Muscle of arm (tissue), 12 donors: ENCODE measurements around the gene ZBTB45. TPM values are rescaled to one million over a fixed set of nuclear protein-coding genes. Genes with fewer than 3 reads are reported as not detected.
"Not testable (repeated sequence)": the region's sequence is repeated elsewhere in the genome, so short reads cannot be mapped to it uniquely, and the experiment has no call there.

Experiments
- DNase-seq: peaks from one replicate; pipeline ENCODE4 v3.0.0-alpha.2; 2013
- polyA plus RNA-seq, 12 donors: library from polyadenylated mRNA; unstranded; fragments of 120-200 nt; gene quantifications; one replicate each; pipeline ENCODE4 v1.2.1, GENCODE V29; 2013; ENCODE audit not compliant: insufficient read length in 12 of 12

Gene ZBTB45
- polyA plus RNA-seq, 12 donors: 5.3 to 13.3 (median 8.3) TPM; not detected in 1

DNA sequence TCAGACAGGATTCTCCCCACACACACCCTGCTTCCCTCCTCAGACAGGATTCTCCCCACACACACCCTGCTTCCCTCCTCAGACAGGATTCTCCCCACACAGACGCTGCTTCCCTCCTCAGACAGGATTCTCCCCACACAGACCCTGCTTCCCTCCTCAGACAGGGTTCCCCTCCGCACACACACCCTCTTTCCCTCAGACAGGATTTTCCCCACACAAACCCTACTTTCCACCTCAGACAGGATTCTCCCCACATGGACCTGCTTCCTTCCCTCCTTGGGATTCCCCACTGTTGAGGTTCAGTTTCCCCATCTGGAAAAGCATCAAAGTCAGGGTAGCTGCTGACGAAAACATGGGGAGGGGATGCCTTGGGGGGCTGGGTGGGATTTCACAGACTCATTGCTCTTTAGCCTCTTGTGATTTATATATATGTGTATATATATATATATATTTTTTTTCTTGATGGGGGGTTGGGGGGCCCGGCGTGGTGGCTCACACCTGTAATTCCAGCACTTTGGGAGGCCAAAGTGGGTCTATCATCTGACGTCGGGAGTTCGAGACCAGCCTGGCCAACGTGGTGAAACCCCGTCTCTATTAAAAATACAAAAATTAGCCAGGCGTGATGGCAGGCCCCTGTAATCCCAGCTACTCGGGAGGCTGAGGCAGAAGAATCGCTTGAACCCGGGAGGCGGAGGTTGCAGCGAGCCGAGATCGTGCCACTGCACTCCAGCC lies 23.2 kb upstream of the ZBTB45 start:
- not testable (repeated sequence) for DNase-seq

DNA sequence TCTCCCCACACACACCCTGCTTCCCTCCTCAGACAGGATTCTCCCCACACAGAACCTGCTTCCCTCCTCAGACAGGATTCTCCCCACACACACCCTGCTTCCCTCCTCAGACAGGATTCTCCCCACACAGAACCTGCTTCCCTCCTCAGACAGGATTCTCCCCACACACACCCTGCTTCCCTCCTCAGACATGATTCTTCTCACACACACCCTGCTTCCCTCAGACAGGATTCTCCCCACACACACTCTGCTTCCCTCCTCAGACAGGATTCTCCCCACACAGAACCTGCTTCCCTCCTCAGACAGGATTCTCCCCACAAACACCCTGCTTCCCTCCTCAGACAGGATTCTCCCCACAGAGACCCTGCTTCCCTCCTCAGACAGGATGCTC lies 19.6 kb upstream of the ZBTB45 start:
- DNase-seq: not testable (repeated sequence)

DNA sequence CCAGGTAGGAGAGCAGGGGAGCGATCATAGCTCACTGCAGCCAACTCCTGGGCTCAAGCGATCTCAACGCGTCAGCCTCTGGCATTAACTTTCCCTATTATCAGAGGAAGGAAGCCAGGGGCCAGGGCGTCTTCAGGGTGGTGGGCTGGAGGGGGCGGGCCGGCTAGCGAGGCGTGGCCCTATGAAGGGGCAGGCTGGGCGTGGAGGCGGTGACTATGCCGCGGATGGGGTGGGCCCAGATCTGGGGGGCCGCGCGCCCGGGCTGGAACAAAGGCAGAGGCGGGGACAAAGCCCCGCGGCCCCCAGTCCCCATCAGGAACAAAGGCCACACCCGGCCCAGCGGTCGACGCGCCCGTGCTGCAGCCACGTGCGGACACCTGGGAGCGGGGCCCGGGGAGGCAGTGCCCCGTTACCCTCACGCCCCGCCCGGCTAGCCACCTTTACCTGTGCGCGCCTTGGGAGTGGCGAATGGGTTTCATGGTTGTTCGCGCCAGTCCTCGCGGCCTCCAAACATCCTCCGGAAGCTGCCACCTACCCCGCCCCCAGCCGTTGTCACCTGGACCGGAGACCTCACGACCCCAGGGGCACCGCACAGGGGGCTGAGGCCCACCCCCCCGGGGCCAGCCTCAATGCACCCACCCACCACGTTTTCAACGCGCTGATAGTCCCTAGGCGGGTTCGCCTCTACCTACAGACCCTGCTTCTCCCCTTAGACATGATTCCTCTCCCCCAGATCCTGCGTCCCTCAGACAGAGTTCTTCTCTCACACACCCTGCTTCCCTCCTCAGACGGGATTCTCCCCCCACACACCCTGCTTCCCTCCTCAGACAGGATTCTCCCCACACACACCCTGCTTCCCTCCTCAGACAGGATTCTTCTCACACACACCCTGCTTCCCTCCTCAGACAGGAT lies 18.9 kb upstream of the ZBTB45 start:
- no peak for DNase-seq

DNA sequence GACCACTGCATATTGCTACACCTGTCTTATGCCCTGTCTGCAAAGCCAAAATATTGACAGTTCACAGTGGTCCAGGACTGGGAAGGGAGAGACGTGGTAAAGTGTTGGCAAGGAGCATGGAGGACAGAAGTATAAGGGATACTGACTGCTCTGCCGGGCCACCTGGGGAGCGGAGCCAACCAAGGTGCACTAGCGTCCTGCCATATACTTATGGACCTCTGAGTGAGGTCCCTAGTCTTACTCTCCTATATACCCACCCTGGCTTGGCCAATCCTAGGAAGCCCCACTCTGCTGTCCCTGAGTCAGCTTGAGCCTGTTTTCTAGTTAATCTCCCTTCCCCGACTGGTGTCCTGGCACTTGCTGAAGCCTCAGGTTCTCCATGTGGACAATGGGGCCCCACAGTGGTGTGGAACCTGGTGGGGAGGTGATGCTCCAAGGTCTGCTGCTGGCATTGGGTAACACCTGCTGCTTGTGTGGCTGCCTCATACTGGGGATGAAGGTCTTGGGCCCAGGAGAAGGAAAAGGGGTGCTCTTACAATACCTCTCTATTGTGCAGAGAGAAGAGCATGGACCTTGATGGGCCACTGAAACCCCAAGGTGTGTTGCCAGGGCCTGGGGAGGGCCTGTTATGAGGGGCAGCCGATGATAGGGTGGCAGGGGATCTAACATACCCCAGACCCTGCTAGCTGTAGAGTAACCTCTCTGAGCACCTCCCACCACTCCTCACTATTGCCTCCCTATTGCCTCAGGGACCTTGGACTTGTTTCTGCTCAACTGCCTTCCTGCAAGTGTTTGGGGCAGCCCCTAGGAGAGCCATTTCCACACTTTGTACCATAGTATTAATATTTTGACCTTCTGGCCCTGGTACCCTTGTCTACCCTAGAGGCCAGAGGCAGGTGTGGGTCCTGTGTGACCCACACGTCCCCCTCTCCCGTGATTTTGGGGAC lies 17.5 kb upstream of the ZBTB45 start:
- DNase-seq: no peak

DNA sequence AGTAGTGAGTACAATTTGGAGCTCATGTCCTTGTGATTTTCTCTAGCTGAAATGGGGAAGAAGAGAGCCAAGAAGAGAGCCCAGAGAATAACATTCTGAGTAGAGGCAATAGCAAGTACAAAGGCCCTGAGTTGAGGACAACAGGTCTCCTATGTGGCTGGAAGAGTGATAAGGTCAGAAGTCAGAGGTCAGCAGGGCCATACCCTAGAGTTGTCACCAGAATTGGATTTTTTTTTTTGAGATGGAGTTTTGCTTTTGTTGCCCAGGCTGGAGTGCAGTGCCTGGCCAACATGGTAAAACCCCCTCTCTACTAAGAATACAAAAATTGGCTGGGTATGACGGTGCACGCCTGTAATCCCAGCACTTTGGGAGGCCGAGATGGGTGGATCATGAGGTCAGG lies 16.2 kb upstream of the ZBTB45 start:
- no peak for DNase-seq

DNA sequence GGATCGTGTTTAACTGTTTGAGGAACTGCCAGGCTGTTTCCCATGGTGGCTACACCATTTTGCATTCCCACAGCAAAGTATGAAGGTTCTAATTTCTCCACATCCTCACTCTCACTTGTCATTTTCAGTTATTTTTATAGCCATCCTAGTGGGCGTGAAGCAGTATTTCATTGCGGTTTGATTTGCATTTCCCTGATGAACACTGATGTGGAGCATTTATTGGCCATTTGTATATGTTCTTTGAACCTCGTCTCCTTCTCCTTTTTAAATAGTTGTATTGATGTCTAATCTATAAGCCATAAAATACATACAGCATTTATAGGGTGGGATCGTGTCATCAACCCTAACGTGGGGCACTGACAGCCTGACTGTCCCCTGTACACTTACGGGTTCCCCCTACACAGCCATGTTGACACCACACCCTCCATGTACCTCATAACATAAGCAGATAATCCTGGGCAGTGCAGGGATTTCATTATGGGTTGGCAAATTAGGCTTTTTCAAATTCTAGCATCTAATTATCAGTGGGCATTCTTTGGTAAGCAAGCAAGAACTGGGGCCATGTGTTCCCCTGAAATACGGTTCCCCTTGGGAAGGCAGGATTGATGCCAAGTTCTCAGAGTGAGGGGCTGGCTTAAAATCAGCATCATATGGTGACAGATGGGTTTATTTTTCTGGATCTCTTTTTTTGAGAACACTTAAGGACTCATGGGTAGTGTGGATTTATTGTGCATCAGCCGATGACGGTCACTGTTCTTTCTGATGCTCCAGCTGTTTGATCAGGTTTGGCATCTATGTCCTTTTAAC lies 11.6 kb upstream of the ZBTB45 start:
- no peak for DNase-seq

DNA sequence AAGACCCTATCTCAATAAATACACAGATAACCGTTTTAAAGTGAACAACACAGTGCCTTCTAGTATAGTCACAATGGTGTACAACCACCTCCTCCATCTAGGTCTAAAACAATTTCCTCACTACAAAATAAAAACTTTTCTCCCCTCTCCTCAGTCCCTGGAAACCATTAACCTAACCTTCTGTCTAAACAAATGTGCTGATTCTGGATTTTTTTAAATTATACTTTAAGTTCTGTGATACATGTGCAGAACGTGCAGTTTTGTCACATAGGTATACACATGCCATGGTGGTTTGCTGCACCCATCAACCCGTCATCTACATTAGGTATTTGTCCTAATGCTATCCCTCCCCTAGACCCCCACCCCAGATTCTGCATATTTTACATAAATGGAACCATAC lies 9.8 kb upstream of the ZBTB45 start:
- DNase-seq: no peak

DNA sequence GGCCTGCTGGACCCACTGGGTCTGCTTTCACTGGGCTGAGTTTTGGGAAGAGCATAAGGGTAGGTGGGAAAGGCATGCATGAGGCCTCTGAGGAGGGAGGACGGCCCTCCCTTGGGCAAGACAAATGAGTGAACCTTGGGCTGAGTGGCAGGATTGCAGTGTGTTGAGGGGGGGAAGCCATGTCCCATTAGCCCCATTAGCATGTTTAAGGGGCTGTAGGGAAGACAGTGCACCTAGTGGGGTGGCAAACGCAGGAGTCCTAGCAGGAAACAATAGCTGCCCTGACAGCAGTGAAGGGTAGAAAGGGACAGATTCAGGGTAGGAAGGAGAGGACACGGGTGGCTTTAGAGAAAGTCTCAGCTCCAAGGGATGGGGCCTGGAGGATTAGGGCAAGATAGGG lies 3.1 kb upstream of the ZBTB45 start:
- no peak for DNase-seq

DNA sequence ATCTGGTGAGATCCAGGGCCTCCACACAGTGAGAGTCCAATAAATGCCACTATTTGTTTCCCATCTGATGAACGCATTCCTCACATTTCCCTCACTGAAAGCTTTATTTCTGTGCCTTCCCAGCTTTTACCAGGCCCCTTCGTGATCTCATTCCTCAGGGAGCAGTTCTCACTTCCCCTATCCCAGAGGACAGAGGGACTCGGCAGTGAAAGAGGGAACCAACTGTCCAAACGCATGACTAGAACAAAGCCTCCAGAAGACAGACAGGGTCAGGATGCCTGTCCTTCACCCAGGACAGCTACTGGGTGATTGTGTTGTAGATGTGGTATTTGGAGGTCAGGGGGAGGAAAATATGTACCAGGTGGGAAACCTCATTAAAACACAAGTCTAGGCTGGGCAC lies 2.0 kb upstream of the ZBTB45 start:
- no peak for DNase-seq

DNA sequence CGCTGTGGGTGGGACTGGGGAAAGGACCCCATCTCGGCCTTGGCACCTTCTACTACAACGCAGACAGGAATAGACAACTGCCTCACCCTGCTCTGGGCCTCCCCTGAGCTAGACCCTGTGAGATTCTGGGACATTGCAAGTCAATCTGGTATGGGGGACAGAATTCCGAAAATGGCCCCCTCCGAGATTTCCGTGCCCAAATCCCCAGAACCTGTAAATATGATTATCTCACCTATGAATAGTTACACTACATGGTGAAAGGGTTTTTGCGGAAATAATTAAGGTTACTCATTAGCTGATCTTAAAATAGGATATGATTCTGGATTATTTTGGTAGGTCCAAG lies 618 bp upstream of the ZBTB45 start:
- no peak for DNase-seq

DNA sequence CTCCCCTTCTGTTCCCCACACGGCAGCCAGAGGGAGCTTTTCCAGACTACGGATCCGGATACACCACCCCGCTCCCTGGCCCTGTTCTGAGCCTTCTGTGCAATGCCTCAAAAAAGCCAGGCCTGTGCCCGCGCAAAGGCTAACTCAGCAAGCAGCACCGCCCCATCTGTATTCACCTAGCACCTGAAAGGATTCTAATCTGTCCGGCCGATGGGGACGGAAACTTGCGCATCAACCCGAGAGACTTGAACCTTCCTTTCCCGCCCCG lies 589 bp downstream of the ZBTB45 start:
- peak; percentile 75 for DNase-seq

DNA sequence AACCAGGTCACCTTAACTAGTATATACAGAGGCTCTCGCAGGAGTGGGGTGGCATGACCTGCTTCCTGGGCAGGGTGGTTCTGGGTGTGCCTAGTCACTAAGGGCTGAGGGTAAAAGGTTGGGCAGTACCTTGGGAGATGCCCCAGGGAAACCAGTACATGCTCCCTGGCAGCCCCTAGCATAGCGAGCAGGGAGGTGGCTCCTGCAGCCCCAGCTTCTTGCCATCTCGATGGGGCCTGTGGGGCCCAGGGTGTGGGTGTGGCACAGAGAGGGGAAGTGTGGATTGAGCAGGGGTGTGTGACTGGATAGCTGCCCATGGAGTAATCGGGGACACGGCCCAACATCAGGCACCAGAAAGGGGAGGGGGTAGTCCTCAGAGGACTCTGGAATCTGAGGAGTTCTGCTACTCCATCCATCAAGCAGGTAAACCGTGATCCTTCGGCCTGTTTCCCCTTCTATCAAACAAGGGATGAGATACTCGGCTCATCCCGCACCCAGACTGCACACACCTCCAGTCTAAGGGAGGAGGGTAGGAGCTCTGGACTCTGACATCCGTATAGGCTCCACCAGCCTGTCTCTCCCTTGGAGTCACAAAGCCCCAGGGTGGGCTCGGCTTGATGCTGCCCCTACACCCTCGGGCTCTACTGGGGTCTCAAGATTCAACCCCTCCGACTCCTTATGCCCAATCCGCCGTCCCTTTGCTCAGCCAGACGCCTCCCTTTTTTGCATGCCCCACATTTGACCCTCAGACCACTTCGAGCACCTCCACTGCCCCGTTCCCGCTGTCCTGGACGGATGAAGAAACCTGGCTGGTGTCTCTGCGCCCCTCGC lies 1.1 kb downstream of the ZBTB45 start:
- no peak for DNase-seq

DNA sequence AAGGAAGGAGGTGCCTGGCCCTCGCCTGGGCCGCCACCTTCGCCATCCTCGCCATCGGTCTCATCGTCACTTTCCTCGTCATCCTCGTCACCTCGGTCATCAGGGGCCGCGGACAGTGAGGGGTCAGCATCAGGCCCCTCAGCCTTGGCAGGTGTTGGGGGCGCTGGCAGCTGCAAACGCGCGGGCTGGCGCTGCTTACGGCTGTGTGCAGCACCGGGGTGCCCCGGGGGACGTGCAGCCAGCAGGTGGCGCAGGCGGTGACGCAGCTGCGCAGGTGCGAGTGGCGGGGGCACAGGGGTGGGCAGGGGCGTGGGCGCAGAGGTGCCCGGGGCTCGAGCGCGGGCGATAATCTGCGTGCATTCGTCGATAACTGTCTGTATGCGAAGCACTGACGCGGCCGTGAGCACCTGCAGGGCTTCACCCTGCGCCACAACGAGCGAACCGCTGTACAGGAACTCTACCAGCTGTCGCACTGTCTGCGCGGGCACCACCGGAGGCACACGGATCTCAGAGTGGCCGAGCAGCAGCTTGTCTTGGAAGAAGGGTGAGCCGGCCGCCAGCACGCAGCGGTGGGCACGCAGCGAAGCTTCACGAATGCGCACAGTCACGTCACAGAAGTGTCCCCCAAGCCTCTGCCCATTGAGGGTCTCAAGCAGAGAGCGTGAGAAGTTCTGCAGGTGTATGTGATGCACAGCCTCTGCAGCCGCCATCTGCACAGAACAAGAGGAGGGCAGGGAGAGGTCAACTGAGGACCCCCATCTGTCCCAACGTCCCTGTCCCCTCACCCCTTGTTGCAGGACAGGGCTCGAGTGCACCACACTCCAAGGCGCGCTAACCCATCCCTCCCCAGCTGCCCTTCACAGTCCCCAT lies 2.4 kb downstream of the ZBTB45 start:
- no peak for DNase-seq

DNA sequence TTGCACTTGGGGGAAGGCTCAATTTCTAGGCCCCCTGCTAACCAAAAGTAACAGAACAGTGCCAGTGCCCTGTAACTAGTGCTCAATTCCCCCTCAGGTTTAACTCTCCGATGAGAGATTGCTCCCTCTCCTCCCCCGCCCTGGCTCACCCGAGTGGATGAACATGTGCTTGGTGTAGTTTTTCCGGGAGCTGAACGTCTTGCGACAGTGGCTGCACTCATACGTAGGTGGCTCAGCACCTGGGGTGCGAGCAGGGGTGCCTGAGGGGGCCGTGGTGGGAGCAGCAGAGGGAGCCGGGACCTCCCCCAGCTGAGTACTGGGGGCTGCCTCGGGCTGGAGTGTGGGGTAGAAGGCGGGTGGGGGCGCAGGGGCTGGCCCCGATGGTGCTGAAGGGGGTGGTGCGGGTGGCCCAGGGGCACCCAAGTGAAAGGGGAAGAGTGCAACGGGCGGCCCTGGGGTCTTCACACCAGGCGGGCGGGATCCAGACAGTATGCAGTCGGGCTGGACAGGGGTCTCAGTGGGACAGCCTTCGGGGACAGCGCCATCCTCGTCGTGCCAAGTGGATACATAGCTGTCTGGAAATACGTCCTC lies 3.3 kb downstream of the ZBTB45 start:
- no peak for DNase-seq

DNA sequence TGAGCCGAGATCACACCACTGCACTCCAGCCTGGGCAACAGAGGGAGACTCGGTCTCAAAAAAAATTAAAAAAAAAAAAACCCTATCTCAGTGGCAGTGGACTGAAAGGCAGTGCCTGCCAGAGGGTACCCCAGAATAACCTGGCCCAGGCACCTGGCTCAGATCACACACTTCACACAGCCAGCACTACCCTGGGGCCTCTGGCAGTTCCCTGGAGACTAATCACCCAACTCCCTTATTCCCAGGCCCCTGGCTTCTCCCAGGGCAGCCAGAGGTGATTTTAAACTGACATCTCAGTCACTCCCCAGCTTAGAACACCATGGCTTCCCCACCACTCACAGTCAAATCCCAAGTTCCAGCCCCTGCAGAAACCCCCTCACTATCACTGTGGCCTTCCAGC lies 4.4 kb downstream of the ZBTB45 start:
- no peak for DNase-seq

DNA sequence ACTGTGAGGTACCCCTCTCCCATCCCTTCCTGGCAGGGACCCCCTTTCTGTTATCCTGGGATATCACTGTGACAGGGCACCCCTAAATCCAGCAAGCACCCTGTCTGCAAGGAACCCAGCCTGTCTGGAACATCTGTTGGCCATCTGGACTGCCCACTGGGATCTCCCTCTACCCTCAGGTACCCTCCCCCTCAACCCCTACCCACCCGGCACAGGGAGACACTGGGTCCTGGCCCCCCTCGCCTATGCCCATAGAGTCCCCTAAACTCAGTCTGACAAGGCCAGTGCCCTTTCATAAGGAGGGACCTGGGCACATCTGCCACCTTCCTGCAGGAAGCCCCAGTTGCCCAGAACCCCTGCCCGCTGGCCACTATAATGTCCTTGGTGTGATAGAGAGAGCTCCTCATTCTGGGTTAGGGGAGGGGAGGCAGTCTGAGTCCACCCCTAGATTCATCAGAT lies 5.0 kb downstream of the ZBTB45 start:
- DNase-seq: no peak

DNA sequence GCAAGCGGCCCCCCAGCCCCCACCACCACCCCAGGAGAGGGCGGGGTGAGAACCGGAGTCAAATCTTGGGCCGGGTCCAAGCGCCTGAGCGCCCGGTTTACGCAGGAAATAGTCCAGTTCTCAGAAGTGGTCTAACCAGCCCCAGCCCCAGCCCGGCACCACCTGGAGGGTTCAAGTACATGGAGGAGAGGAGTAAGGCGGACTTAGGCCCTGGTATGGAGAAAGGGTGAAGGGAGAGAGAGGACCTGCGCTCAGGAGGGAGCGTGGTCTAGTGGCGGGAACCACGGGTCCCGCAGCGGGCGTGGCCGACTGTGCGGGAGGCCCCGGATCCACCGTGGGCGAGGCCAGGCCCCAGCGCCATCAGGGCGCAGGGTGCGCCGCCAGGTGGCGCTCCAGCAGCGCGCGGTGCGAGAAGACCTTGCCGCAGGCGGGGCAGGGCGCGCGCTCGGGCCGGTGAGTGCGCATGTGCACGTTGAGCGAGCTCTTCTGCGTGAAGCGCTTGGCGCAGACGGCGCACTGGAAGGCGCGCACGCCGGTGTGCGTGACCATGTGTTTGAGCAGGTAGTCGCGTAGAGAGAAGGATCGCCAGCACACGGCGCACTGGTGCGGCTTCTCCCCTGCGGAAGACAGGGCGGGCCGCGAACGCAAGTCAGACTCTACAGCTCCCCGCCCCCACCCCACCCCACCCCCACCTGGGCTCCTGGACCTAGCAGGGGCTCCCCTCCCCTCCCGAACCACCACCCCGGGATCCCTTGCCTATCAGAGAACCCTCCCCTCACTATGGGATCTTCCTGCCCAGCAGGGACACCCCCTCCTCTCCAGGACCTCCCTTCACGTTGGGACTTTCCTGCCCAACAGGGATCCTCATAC lies 5.7 kb downstream of the ZBTB45 start:
- DNase-seq: peak; percentile 89

DNA sequence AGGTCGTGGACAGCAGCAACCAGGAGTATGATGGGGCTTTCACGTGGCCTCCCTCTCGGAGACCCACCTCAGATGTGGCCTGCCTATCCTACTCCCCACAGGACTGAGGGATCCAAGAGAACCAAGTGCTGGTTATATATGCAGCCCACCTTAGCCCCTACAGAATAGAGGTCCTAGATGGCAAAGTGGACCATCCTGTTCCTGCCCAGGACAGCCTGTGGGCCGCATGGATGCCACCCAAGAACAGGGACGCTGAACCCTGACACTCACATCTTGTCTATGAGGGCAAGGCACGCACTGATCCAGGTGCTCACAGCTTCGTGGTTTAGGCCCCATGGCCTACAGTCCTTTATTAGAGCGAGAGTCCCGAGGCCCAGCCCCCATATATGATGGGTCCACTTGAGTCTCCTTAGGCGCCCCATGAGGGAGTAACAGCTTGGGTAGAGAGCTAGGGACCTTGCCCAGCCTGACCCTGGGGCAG lies 6.4 kb downstream of the ZBTB45 start:
- DNase-seq: no peak
